ENCODE results near the gene DXO. TPM values are rescaled to one million over a fixed set of nuclear protein-coding genes. Genes with fewer than 3 reads are reported as not detected.
"Not testable (repeated sequence)": the region's sequence is repeated elsewhere in the genome, so short reads cannot be mapped to it uniquely, and the experiment has no call there.

DXO gene
- total RNA-seq, 1 experiment from 2014 or later = 38.1 TPM

- ATAC-seq; H3K27me3 ChIP-seq (ENCODE audit: control insufficient read depth, insufficient read depth, low read length); intact Hi-C loops (cut with micrococcal nuclease; ENCODE audit: unreplicated experiment); H3K9me3 ChIP-seq (ENCODE audit: control insufficient read depth, insufficient read depth, low read depth, low read length); H3K36me3 ChIP-seq (ENCODE audit: control insufficient read depth, insufficient read depth, low read length); CTCF ChIA-PET; POLR2A ChIA-PET; H3K27ac ChIP-seq (ENCODE audit: low read length); H3K4me1 ChIP-seq (ENCODE audit: control insufficient read depth, insufficient read depth, low read length); DNase-seq (ENCODE audit: low read depth, low spot score); H3K4me3 ChIP-seq (ENCODE audit: low read depth in 2 of 2, low read length in 2 of 2); in situ Hi-C loops (cut with HindIII; ENCODE audit: low pct_unique_long_range_greater_than_20kb, low sequenced_read_pairs); BruUV-seq (replicated peaks): not testable (repeated sequence)
These were observed 33.1 kb upstream of the DXO start for GRCh38 chr6:32004864-32005537.

- H3K27me3 ChIP-seq (ENCODE audit: control insufficient read depth, insufficient read depth, low read length); H3K27ac ChIP-seq (ENCODE audit: low read length); H3K4me1 ChIP-seq (ENCODE audit: control insufficient read depth, insufficient read depth, low read length); CTCF ChIA-PET; intact Hi-C loops (cut with micrococcal nuclease; ENCODE audit: unreplicated experiment); H3K9me3 ChIP-seq (ENCODE audit: control insufficient read depth, insufficient read depth, low read depth, low read length); POLR2A ChIA-PET; H3K4me3 ChIP-seq (ENCODE audit: low read depth in 2 of 2, low read length in 2 of 2); H3K36me3 ChIP-seq (ENCODE audit: control insufficient read depth, insufficient read depth, low read length); DNase-seq (ENCODE audit: low read depth, low spot score); in situ Hi-C loops (cut with HindIII; ENCODE audit: low pct_unique_long_range_greater_than_20kb, low sequenced_read_pairs); BruUV-seq (replicated peaks); ATAC-seq: not testable (repeated sequence)
These were observed 32.5 kb upstream of the DXO start for GRCh38 chr6:32004393-32004792.

GRCh38 chr6:32003301-32003700 lies 31.4 kb upstream of the DXO start:
- H3K9me3 ChIP-seq (ENCODE audit: control insufficient read depth, insufficient read depth, low read depth, low read length); H3K36me3 ChIP-seq (ENCODE audit: control insufficient read depth, insufficient read depth, low read length); H3K27me3 ChIP-seq (ENCODE audit: control insufficient read depth, insufficient read depth, low read length); CTCF ChIA-PET; POLR2A ChIA-PET; ATAC-seq; BruUV-seq (replicated peaks); H3K4me1 ChIP-seq (ENCODE audit: control insufficient read depth, insufficient read depth, low read length); H3K27ac ChIP-seq (ENCODE audit: low read length); H3K4me3 ChIP-seq (ENCODE audit: low read depth in 2 of 2, low read length in 2 of 2); intact Hi-C loops (cut with micrococcal nuclease; ENCODE audit: unreplicated experiment); DNase-seq (ENCODE audit: low read depth, low spot score); in situ Hi-C loops (cut with HindIII; ENCODE audit: low pct_unique_long_range_greater_than_20kb, low sequenced_read_pairs): not testable (repeated sequence)

- CTCF ChIA-PET; H3K36me3 ChIP-seq (ENCODE audit: control insufficient read depth, insufficient read depth, low read length); in situ Hi-C loops (cut with HindIII; ENCODE audit: low pct_unique_long_range_greater_than_20kb, low sequenced_read_pairs); H3K27ac ChIP-seq (ENCODE audit: low read length); intact Hi-C loops (cut with micrococcal nuclease; ENCODE audit: unreplicated experiment); POLR2A ChIA-PET; H3K4me3 ChIP-seq (ENCODE audit: low read depth in 2 of 2, low read length in 2 of 2); H3K4me1 ChIP-seq (ENCODE audit: control insufficient read depth, insufficient read depth, low read length); BruUV-seq (replicated peaks); ATAC-seq; H3K27me3 ChIP-seq (ENCODE audit: control insufficient read depth, insufficient read depth, low read length); H3K9me3 ChIP-seq (ENCODE audit: control insufficient read depth, insufficient read depth, low read depth, low read length); DNase-seq (ENCODE audit: low read depth, low spot score): not testable (repeated sequence)
These were observed 30.8 kb upstream of the DXO start for GRCh38 chr6:32002546-32003268.

- H3K27ac ChIP-seq (ENCODE audit: low read length); H3K4me1 ChIP-seq (ENCODE audit: control insufficient read depth, insufficient read depth, low read length); H3K9me3 ChIP-seq (ENCODE audit: control insufficient read depth, insufficient read depth, low read depth, low read length); CTCF ChIA-PET; in situ Hi-C loops (cut with HindIII; ENCODE audit: low pct_unique_long_range_greater_than_20kb, low sequenced_read_pairs); intact Hi-C loops (cut with micrococcal nuclease; ENCODE audit: unreplicated experiment); H3K27me3 ChIP-seq (ENCODE audit: control insufficient read depth, insufficient read depth, low read length); DNase-seq (ENCODE audit: low read depth, low spot score); H3K36me3 ChIP-seq (ENCODE audit: control insufficient read depth, insufficient read depth, low read length); POLR2A ChIA-PET; H3K4me3 ChIP-seq (ENCODE audit: low read depth in 2 of 2, low read length in 2 of 2); BruUV-seq (replicated peaks); ATAC-seq: not testable (repeated sequence)
These were observed 24.4 kb upstream of the DXO start for GRCh38 chr6:31996385-31996784.

GRCh38 chr6:31994421-31994820 lies 22.5 kb upstream of the DXO start:
- intact Hi-C loops (cut with micrococcal nuclease; ENCODE audit: unreplicated experiment); DNase-seq (ENCODE audit: low read depth, low spot score); H3K27ac ChIP-seq (ENCODE audit: low read length); ATAC-seq; H3K36me3 ChIP-seq (ENCODE audit: control insufficient read depth, insufficient read depth, low read length); H3K9me3 ChIP-seq (ENCODE audit: control insufficient read depth, insufficient read depth, low read depth, low read length); BruUV-seq (replicated peaks); POLR2A ChIA-PET; H3K27me3 ChIP-seq (ENCODE audit: control insufficient read depth, insufficient read depth, low read length); H3K4me1 ChIP-seq (ENCODE audit: control insufficient read depth, insufficient read depth, low read length); in situ Hi-C loops (cut with HindIII; ENCODE audit: low pct_unique_long_range_greater_than_20kb, low sequenced_read_pairs); H3K4me3 ChIP-seq (ENCODE audit: low read depth in 2 of 2, low read length in 2 of 2); CTCF ChIA-PET: not testable (repeated sequence)

- DNase-seq (ENCODE audit: low read depth, low spot score); H3K9me3 ChIP-seq (ENCODE audit: control insufficient read depth, insufficient read depth, low read depth, low read length); H3K27ac ChIP-seq (ENCODE audit: low read length); H3K4me1 ChIP-seq (ENCODE audit: control insufficient read depth, insufficient read depth, low read length); H3K4me3 ChIP-seq (ENCODE audit: low read depth in 2 of 2, low read length in 2 of 2); H3K36me3 ChIP-seq (ENCODE audit: control insufficient read depth, insufficient read depth, low read length); CTCF ChIA-PET; POLR2A ChIA-PET; intact Hi-C loops (cut with micrococcal nuclease; ENCODE audit: unreplicated experiment); in situ Hi-C loops (cut with HindIII; ENCODE audit: low pct_unique_long_range_greater_than_20kb, low sequenced_read_pairs); BruUV-seq (replicated peaks); H3K27me3 ChIP-seq (ENCODE audit: control insufficient read depth, insufficient read depth, low read length): not testable (repeated sequence)
- ATAC-seq = peak; percentile 80
These were observed 17.4 kb upstream of the DXO start for GRCh38 chr6:31989363-31989762.
